ENCODE data around the gene SELE.

Gene SELE

GRCh38 chr1:169733924-169734323 is at the start of gene SELE:
SELE (minus strand) TSS chr1:169734079; CDS start chr1:169733612, 467 bp downstream.
- no peak for DNase-seq

- no peak for DNase-seq
Observed at GRCh38 chr1:169782596-169782995, 48.7 kb upstream of the SELE start.

- DNase-seq, result peak; percentile 55
Observed at GRCh38 chr1:169779970-169780369, 46.1 kb upstream of the SELE start.

- DNase-seq, result no peak
Observed at GRCh38 chr1:169779150-169779549, 45.3 kb upstream of the SELE start.

GRCh38 chr1:169776440-169776839 is 42.6 kb upstream of the SELE start:
- DNase-seq, result no peak

- DNase-seq, result no peak
Observed at GRCh38 chr1:169768161-169768560, 34.3 kb upstream of the SELE start.

- DNase-seq, result no peak
Observed at GRCh38 chr1:169765580-169766331, 31.9 kb upstream of the SELE start.

- DNase-seq, result no peak
Observed at GRCh38 chr1:169764919-169765318, 31.0 kb upstream of the SELE start.

- DNase-seq, result no peak
Observed at GRCh38 chr1:169762699-169763098, 28.8 kb upstream of the SELE start.

- DNase-seq, result no peak
Observed at GRCh38 chr1:169759038-169759437, 25.2 kb upstream of the SELE start.

- DNase-seq, result no peak
Observed at GRCh38 chr1:169753549-169753948, 19.7 kb upstream of the SELE start.

- no peak for DNase-seq
Observed at GRCh38 chr1:169750041-169750440, 16.2 kb upstream of the SELE start.

GRCh38 chr1:169746550-169746949 is 12.7 kb upstream of the SELE start:
- DNase-seq, result no peak

GRCh38 chr1:169745015-169745861 is 11.4 kb upstream of the SELE start:
- DNase-seq, result no peak

- no peak for DNase-seq
Observed at GRCh38 chr1:169741666-169742394, 8.0 kb upstream of the SELE start.

GRCh38 chr1:169739980-169740379 is 6.1 kb upstream of the SELE start:
- DNase-seq, result no peak

- DNase-seq, result no peak
Observed at GRCh38 chr1:169731446-169731845, 2.4 kb downstream of the SELE start.

- no peak for DNase-seq
Observed at GRCh38 chr1:169729991-169730390, 3.9 kb downstream of the SELE start.

- no peak for DNase-seq
Observed at GRCh38 chr1:169727307-169727706, 6.6 kb downstream of the SELE start.

- no peak for DNase-seq
Observed at GRCh38 chr1:169726851-169727250, 7.0 kb downstream of the SELE start.

GRCh38 chr1:169725930-169726329 is 7.9 kb downstream of the SELE start:
- no peak for DNase-seq

GRCh38 chr1:169724168-169724567 is 9.7 kb downstream of the SELE start:
- no peak for DNase-seq

GRCh38 chr1:169723763-169724162 is 10.1 kb downstream of the SELE start:
- no peak for DNase-seq

All from GOT3 (cell line).